H9 (cell line): ENCODE measurements around the gene HOXD8. TPM values are rescaled to one million over a fixed set of nuclear protein-coding genes. Genes with fewer than 3 reads are reported as not detected.

ENCODE experiments used
- DNase-seq: peaks from one replicate; pipeline ENCODE4 v3.0.0-alpha.2; 2017
- H2AFZ ChIP-seq: one replicate; pipeline ENCODE4 v1.6.1; 2013; ENCODE audit warnings: mild to moderate bottlenecking, low read length, control low read depth, moderate library complexity
- H2AK5ac ChIP-seq: 2 replicates; pipeline ENCODE4 v1.6.1; 2013; ENCODE audit warnings: low read length, control low read depth, mixed read lengths; ENCODE audit not compliant: insufficient read length
- H2BK120ac ChIP-seq: one replicate; pipeline ENCODE4 v1.6.1; 2013; ENCODE audit warnings: low read depth, mild to moderate bottlenecking, low read length, control low read depth, inconsistent platforms; ENCODE audit not compliant: poor library complexity, severe bottlenecking
- H2BK12ac ChIP-seq: 2 replicates; pipeline ENCODE4 v1.6.1; 2013; ENCODE audit warnings: low read length, control low read depth, mixed read lengths, low read depth; ENCODE audit not compliant: insufficient read length
- H2BK15ac ChIP-seq: 2 replicates; pipeline ENCODE4 v1.6.1; 2013; ENCODE audit warnings: low read depth, low read length, control low read depth
- H2BK20ac ChIP-seq: one replicate; pipeline ENCODE4 v1.6.1; 2013; ENCODE audit warnings: low read depth, mild to moderate bottlenecking, low read length, control low read depth, inconsistent platforms; ENCODE audit not compliant: poor library complexity, severe bottlenecking
- H2BK5ac ChIP-seq: 2 replicates; pipeline ENCODE4 v1.6.1; 2013; ENCODE audit warnings: low read length, control low read depth, mixed read lengths; ENCODE audit not compliant: insufficient read length
- H3K14ac ChIP-seq: 2 replicates; pipeline ENCODE4 v1.6.1; 2013; ENCODE audit warnings: low read length, control low read depth; ENCODE audit not compliant: insufficient read depth
- H3K18ac ChIP-seq: 2 replicates; pipeline ENCODE4 v1.6.1; 2013; ENCODE audit warnings: low read depth, mild to moderate bottlenecking, mixed read lengths, low read length, control low read depth; ENCODE audit not compliant: insufficient read length
- H3K23ac ChIP-seq: 2 replicates; pipeline ENCODE4 v1.6.1; 2013; ENCODE audit warnings: low read length, control low read depth, mixed read lengths, low read depth; ENCODE audit not compliant: insufficient read length
- H3K23me2 ChIP-seq: 2 replicates; pipeline ENCODE4 v1.6.1; 2013; ENCODE audit warnings: low read depth, mild to moderate bottlenecking, mixed read lengths, low read length, control low read depth; ENCODE audit not compliant: insufficient read length, poor library complexity, severe bottlenecking
- H3K27ac ChIP-seq: 2 replicates; pipeline ENCODE4 v1.5.1; 2013; ENCODE audit warnings: low read length, control low read depth, mixed read lengths, low read depth; ENCODE audit not compliant: insufficient read length
- H3K27me3 ChIP-seq: 2 replicates; pipeline ENCODE4 v1.6.1; 2013; ENCODE audit warnings: low read length, control low read depth, inconsistent platforms; ENCODE audit not compliant: insufficient read depth
- H3K4ac ChIP-seq: 2 replicates; pipeline ENCODE4 v1.6.1; 2013; ENCODE audit warnings: low read depth, mild to moderate bottlenecking, control low read depth, inconsistent platforms, low read length, moderate library complexity
- H3K4me1 ChIP-seq: 2 replicates; pipeline ENCODE4 v1.6.1; 2013; ENCODE audit warnings: low read length, control low read depth, inconsistent platforms; ENCODE audit not compliant: insufficient read depth
- H3K4me2 ChIP-seq: 2 replicates; pipeline ENCODE4 v1.6.1; 2013; ENCODE audit warnings: low read length, control low read depth, mixed read lengths; ENCODE audit not compliant: insufficient read length, insufficient read depth
- H3K56ac ChIP-seq: 2 replicates; pipeline ENCODE4 v1.6.1; 2013; ENCODE audit warnings: low read depth, mild to moderate bottlenecking, mixed read lengths, low read length, control low read depth; ENCODE audit not compliant: insufficient read length
- H3K79me1 ChIP-seq: 2 replicates; pipeline ENCODE4 v1.6.1; 2013; ENCODE audit warnings: low read depth, mild to moderate bottlenecking, moderate library complexity, low read length, control low read depth, inconsistent platforms; ENCODE audit not compliant: insufficient read depth, poor library complexity, severe bottlenecking
- H3K79me2 ChIP-seq: 2 replicates; pipeline ENCODE4 v1.6.1; 2013; ENCODE audit warnings: low read length, control low read depth, inconsistent platforms; ENCODE audit not compliant: insufficient read depth
- H3K9ac ChIP-seq: 2 replicates; pipeline ENCODE4 v1.6.1; 2013; ENCODE audit warnings: low read length, control low read depth, mixed read lengths; ENCODE audit not compliant: insufficient read length; ENCODE audit errors: extremely low read depth
- H3K9me3 ChIP-seq: one replicate; pipeline ENCODE4 v1.6.1; 2013; ENCODE audit warnings: low read depth, low read length, inconsistent platforms; ENCODE audit not compliant: control insufficient read depth
- H3T11ph ChIP-seq: one replicate; pipeline ENCODE4 v1.6.1; 2013; ENCODE audit warnings: mild to moderate bottlenecking, low read length, control low read depth, inconsistent platforms
- H4K20me1 ChIP-seq: one replicate; pipeline ENCODE4 v1.6.1; 2013; ENCODE audit not compliant: control insufficient read depth, insufficient read length, insufficient read depth
- H4K5ac ChIP-seq: 2 replicates; pipeline ENCODE4 v1.6.1; 2013; ENCODE audit warnings: low read depth, mild to moderate bottlenecking, mixed read lengths, low read length, control low read depth; ENCODE audit not compliant: insufficient read length
- H4K8ac ChIP-seq: replicated peaks from 2 replicates; pipeline ENCODE4 v1.6.1; 2013; ENCODE audit warnings: low read length, control low read depth, mixed read lengths, low read depth; ENCODE audit not compliant: insufficient read length
- H4K91ac ChIP-seq: 2 replicates; pipeline ENCODE4 v1.6.1; 2013; ENCODE audit warnings: low read depth, mild to moderate bottlenecking, moderate library complexity, mixed read lengths, low read length, control low read depth; ENCODE audit not compliant: insufficient read length
- H3K27ac Mint-ChIP-seq, 3 experiments: 2 replicates in 2 of 3; 3 replicates in 1 of 3; pipeline ENCODE4 v1.8.0; 2020 to 2021; ENCODE audit warnings: mixed read lengths in 3 of 3, mild to moderate bottlenecking in 1 of 3, moderate library complexity in 1 of 3
- H3K27me3 Mint-ChIP-seq: 2 replicates; pipeline ENCODE4 v1.8.0; 2021; ENCODE audit warnings: low read depth, mild to moderate bottlenecking, moderate library complexity, mixed read lengths
- H3K36me3 Mint-ChIP-seq, 3 experiments: 2 replicates in 2 of 3; 3 replicates in 1 of 3; pipeline ENCODE4 v1.8.0; 2020 to 2021; ENCODE audit warnings: low read depth in 3 of 3, mixed read lengths in 3 of 3; ENCODE audit not compliant: insufficient read depth in 1 of 3
- H3K4me1 Mint-ChIP-seq, 2 experiments: 2 replicates each; pipeline ENCODE4 v1.8.0; 2020; ENCODE audit warnings: mixed read lengths in 2 of 2
- H3K4me3 Mint-ChIP-seq, 2 experiments: 2 replicates in 1 of 2; 3 replicates in 1 of 2; pipeline ENCODE4 v1.8.0; 2020 to 2021; ENCODE audit warnings: mild to moderate bottlenecking in 2 of 2, mixed read lengths in 2 of 2, moderate library complexity in 1 of 2
- H3K9me3 Mint-ChIP-seq, 2 experiments: 2 replicates in 1 of 2; 3 replicates in 1 of 2; pipeline ENCODE4 v1.8.0; 2020; ENCODE audit warnings: mild to moderate bottlenecking in 2 of 2, mixed read lengths in 2 of 2, moderate library complexity in 1 of 2
- CTCF ChIP-seq: fragments of 200-600 bp; sonication (generic); conservative IDR thresholded peaks from 3 replicates; pipeline ENCODE4 v1.8.0; 2021; ENCODE audit warnings: antibody characterized with exemption, mild to moderate bottlenecking
- WGBS: extraction: QIAGEN DNeasy Blood & Tissue Kit; methylation state at CpG from one replicate; pipeline ENCODE4 v1.1.7; 2013; ENCODE audit warnings: missing lambda C conversion rate, low lambda C conversion rate, mixed read lengths; ENCODE audit not compliant: insufficient read length; ENCODE audit errors: extremely low coverage; 5-methylcytosine and 5-hydroxymethylcytosine counted together
- total RNA-seq: library from RNA; stranded (reverse); gene quantifications from 2 replicates; pipeline ENCODE4 v1.2.1, GENCODE V29; 2021

HOXD8 gene
- total RNA-seq, 1 experiment from 2014 or later, result not detected

GRCh38 chr2:176155356-176156044 is 26.0 kb downstream of the HOXD8 start:
- H3K9me3 ChIP-seq, result no peaks in the 10 kb centered on the region
- no peak overlapping the region for H3K4me3 Mint-ChIP-seq
- no peak overlapping the region for H2BK15ac ChIP-seq
- WGBS, result no CpG with 5 or more reads among the region's 6 CpGs
- no peak overlapping the region for H2BK5ac ChIP-seq
- H3K4me2 ChIP-seq, result no peak overlapping the region
- no peaks in the 10 kb centered on the region for H4K20me1 ChIP-seq
- no peaks in the 10 kb centered on the region; the same call in 1 of the 2 replicates for H3K4me1 ChIP-seq
- DNase-seq, result no peak
- H3K4ac ChIP-seq, result no peak overlapping the region
- no peak overlapping the region for H3K23ac ChIP-seq
- no peak for TF ChIP-seq CTCF
- H4K8ac ChIP-seq, result no peak overlapping the region
- H2AK5ac ChIP-seq, result no peak overlapping the region
- peaks cover 100% of the 10 kb centered on the region for H3K27me3 ChIP-seq
- no peak overlapping the region for H3K56ac ChIP-seq
- H2BK20ac ChIP-seq, result no peak overlapping the region
- H3K4me1 Mint-ChIP-seq, result peaks cover 6 to 33% of the 10 kb centered on the region in 2 experiments; a peak in 3 of 4 replicates
- H2BK12ac ChIP-seq, result no peak overlapping the region
- H3K36me3 Mint-ChIP-seq, result no peaks in the 10 kb centered on the region; a peak in 1 of 7 replicates
- no peak overlapping the region for H4K5ac ChIP-seq
- H3K23me2 ChIP-seq, result no peaks in the 10 kb centered on the region
- H3K79me1 ChIP-seq, result no peaks in the 10 kb centered on the region
- no peak overlapping the region for H3T11ph ChIP-seq
- H3K79me2 ChIP-seq, result no peaks in the 10 kb centered on the region
- H4K91ac ChIP-seq, result no peak overlapping the region
- H3K27ac Mint-ChIP-seq, result no peak overlapping the region
- H3K27ac ChIP-seq, result no peak overlapping the region
- no peak overlapping the region for H3K18ac ChIP-seq
- peaks cover 100% of the 10 kb centered on the region for H3K27me3 Mint-ChIP-seq
- H3K14ac ChIP-seq, result no peak overlapping the region
- no peak overlapping the region for H3K9ac ChIP-seq
- peaks cover 3 to 8% of the 10 kb centered on the region in 2 experiments; a peak in 3 of 5 replicates for H3K9me3 Mint-ChIP-seq
- no peak overlapping the region for H2AFZ ChIP-seq
- no peak overlapping the region for H2BK120ac ChIP-seq
